Ishikawa (cell line): ENCODE data around the gene RCL1.

Experiments
- CEBPB ChIP-seq: IDR thresholded peaks from 2 replicates; pipeline ENCODE4 v1.6.1; 2012
- CREB1 ChIP-seq: IDR thresholded peaks from 2 replicates; pipeline ENCODE4 v1.6.1; 2012; ENCODE audit warnings: low read depth
- EGR1 ChIP-seq: IDR thresholded peaks from 2 replicates; pipeline ENCODE4 v1.6.1; 2012
- EP300 ChIP-seq: IDR thresholded peaks from 2 replicates; pipeline ENCODE4 v1.6.1; 2012; ENCODE audit warnings: borderline replicate concordance
- FOXM1 ChIP-seq: IDR thresholded peaks from 2 replicates; pipeline ENCODE4 v1.6.1; 2012; ENCODE audit warnings: low read depth, borderline replicate concordance
- MAX ChIP-seq: IDR thresholded peaks from 2 replicates; pipeline ENCODE4 v1.6.1; 2012
- NFIC ChIP-seq: IDR thresholded peaks from 2 replicates; pipeline ENCODE4 v1.6.1; 2012
- RAD21 ChIP-seq: IDR thresholded peaks from 2 replicates; pipeline ENCODE4 v1.6.1; 2012; ENCODE audit warnings: low read depth
- TAF1 ChIP-seq: IDR thresholded peaks from 2 replicates; pipeline ENCODE4 v1.6.1; 2012; ENCODE audit warnings: low read depth, mild to moderate bottlenecking
- TCF12 ChIP-seq: IDR thresholded peaks from 2 replicates; pipeline ENCODE4 v1.6.1; 2012; ENCODE audit warnings: low read depth
- TEAD4 ChIP-seq: IDR thresholded peaks from 2 replicates; pipeline ENCODE4 v1.6.1; 2012
- USF1 ChIP-seq: IDR thresholded peaks from 2 replicates; pipeline ENCODE4 v1.6.1; 2012
- YY1 ChIP-seq: IDR thresholded peaks from 2 replicates; pipeline ENCODE4 v1.6.1; 2012; ENCODE audit warnings: low read depth
- ZBTB7A ChIP-seq: IDR thresholded peaks from 2 replicates; pipeline ENCODE4 v1.6.1; 2012; ENCODE audit warnings: low read depth
- TF ChIP-seq, protein P1 (sequence below): IDR thresholded peaks from 2 replicates; pipeline ENCODE4 v1.6.1; 2012; ENCODE audit warnings: low read depth, mild to moderate bottlenecking

RCL1 gene

GRCh38 chr9:4799775-4800174, 7.0 kb downstream of the RCL1 start:
- no peak for TF ChIP-seq MAX
- TF ChIP-seq TEAD4 = no peak
- no peak for TF ChIP-seq NFIC
- TF ChIP-seq, protein P1, sequence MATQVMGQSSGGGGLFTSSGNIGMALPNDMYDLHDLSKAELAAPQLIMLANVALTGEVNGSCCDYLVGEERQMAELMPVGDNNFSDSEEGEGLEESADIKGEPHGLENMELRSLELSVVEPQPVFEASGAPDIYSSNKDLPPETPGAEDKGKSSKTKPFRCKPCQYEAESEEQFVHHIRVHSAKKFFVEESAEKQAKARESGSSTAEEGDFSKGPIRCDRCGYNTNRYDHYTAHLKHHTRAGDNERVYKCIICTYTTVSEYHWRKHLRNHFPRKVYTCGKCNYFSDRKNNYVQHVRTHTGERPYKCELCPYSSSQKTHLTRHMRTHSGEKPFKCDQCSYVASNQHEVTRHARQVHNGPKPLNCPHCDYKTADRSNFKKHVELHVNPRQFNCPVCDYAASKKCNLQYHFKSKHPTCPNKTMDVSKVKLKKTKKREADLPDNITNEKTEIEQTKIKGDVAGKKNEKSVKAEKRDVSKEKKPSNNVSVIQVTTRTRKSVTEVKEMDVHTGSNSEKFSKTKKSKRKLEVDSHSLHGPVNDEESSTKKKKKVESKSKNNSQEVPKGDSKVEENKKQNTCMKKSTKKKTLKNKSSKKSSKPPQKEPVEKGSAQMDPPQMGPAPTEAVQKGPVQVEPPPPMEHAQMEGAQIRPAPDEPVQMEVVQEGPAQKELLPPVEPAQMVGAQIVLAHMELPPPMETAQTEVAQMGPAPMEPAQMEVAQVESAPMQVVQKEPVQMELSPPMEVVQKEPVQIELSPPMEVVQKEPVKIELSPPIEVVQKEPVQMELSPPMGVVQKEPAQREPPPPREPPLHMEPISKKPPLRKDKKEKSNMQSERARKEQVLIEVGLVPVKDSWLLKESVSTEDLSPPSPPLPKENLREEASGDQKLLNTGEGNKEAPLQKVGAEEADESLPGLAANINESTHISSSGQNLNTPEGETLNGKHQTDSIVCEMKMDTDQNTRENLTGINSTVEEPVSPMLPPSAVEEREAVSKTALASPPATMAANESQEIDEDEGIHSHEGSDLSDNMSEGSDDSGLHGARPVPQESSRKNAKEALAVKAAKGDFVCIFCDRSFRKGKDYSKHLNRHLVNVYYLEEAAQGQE = no peak
- TF ChIP-seq EGR1 = no peak
- no peak for TF ChIP-seq TCF12
- TF ChIP-seq ZBTB7A = no peak
- TF ChIP-seq EP300 = no peak
- no peak for TF ChIP-seq USF1

DNA sequence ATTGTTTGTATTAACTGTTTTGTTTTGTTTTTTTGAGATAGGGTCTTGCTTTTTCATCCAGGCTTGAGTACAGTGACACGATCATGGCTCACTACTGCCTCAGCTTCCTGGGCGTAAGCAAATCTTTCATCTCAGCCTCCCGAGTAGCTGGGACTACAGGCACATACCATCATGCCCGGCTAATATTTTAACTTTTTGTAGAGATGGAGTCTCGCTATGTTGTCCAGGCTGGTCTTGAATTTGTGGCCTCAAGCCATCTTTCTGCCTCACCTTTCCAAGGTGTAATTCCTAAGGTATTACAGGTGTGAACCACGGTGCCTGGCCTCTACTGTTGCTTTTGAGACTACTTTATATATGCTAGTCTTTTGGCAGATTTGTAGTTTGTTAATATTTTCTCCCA, 8.4 kb downstream of the RCL1 start:
- TF ChIP-seq, protein P1 = no peak
- TF ChIP-seq ZBTB7A = no peak
- TF ChIP-seq TAF1 = no peak
- no peak for TF ChIP-seq CEBPB
- no peak for TF ChIP-seq NFIC
- no peak for TF ChIP-seq YY1
- TF ChIP-seq TEAD4 = no peak
- no peak for TF ChIP-seq MAX
- no peak for TF ChIP-seq EP300
- no peak for TF ChIP-seq CREB1
- no peak for TF ChIP-seq FOXM1
- no peak for TF ChIP-seq TCF12
- TF ChIP-seq EGR1 = no peak
- no peak for TF ChIP-seq USF1
- TF ChIP-seq RAD21 = no peak

- TF ChIP-seq NFIC (no peak), TCF12 (no peak), MAX (no peak), FOXM1 (no peak), ZBTB7A (no peak), CREB1 (no peak), RAD21 (no peak), CEBPB (no peak), YY1 (no peak)
Measured at GRCh38 chr9:4803670-4804530, 11.2 kb downstream of the RCL1 start.

DNA sequence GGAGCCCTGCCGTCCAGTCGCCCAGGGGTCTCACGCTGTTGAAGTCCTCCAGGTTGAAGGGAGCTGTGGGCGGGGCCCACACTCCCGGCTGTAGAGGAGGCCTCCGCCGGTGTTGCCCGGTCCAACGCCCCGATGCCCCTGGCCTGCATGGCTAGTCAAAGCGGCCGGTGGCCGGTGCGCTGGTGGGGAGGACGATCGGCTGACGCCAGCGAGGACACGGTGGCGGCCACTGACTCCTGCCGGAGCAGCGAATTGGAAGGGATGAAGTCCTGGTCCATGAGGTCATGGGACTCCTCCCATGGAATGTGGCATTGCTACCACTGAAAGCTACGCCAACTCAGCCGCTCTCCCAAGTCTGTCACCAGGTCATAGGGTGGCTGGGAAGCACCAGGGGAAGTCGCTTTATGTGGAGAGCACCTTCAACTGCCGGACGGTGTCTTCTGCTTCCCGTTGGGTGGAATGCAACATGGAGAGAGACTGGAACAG, 11.8 kb downstream of the RCL1 start:
- TF ChIP-seq ZBTB7A (no peak), TCF12 (no peak), USF1 (no peak), CREB1 (no peak), FOXM1 (no peak), EP300 (no peak), NFIC (no peak), TEAD4 (no peak), TAF1 (no peak), EGR1 (no peak), YY1 (no peak), RAD21 (no peak), CEBPB (no peak), MAX (no peak)
- TF ChIP-seq, protein P1 = no peak
